HPDE6-E6E7 (cell line): ENCODE measurements around the gene TRIM34.
"Not testable (repeated sequence)": the region's sequence is repeated elsewhere in the genome, so short reads cannot be mapped to it uniquely, and the experiment has no call there.

Experiments
- DNase-seq: peaks from one replicate; pipeline ENCODE4 v3.0.0; 2011; ENCODE audit warnings: missing footprints; ENCODE audit errors: extremely low spot score

The TRIM34 gene

DNA sequence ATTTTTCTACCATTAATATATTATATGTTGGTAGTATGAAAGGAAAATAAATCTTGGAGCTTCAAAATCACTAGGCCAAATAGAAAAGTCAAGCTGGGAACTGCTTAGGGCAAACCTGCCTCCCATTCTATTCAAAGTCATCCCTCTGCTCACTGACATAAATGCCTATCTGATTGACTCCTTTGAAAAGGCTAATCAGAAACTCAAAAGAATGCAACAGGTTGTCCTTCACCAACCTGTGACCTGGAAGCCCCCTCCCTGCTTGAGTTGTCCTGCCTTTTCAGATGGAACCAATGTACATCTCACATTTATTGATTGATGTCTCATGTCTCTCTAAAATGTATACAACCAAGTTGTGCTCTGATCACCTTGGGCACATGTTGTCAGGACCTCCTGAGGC lies 3.2 kb upstream of the TRIM34 start:
- DNase-seq, result no peak

- no peak for DNase-seq
These were observed 2.0 kb upstream of the TRIM34 start for GRCh38 chr11:5622802-5623201.

- DNase-seq, result no peak
These were observed 480 bp downstream of the TRIM34 start for GRCh38 chr11:5625281-5625680.

GRCh38 chr11:5626196-5626595 lies 1.4 kb downstream of the TRIM34 start:
- DNase-seq, result peak; percentile 28

DNA sequence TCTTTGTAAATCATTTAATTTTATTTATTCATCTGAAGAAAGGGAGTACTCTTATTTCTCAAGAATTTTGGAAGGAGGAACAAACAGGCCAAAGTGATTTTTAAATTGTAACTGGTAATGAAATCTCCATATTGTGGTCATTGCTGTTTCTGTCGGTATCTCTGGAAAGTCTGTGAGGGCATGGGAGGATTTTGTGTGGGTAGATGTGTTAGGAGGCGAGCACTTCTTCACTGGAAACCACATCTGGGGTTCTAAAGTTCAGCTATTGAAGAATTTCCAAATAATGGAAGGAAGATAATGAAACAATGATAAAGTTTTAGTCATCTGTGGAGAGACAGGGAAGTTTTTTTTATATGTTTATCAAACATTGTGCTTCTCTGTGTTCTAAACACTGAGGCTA lies 6.6 kb downstream of the TRIM34 start:
- no peak for DNase-seq

GRCh38 chr11:5631969-5632635 lies 7.3 kb downstream of the TRIM34 start:
- no peak for DNase-seq

DNA sequence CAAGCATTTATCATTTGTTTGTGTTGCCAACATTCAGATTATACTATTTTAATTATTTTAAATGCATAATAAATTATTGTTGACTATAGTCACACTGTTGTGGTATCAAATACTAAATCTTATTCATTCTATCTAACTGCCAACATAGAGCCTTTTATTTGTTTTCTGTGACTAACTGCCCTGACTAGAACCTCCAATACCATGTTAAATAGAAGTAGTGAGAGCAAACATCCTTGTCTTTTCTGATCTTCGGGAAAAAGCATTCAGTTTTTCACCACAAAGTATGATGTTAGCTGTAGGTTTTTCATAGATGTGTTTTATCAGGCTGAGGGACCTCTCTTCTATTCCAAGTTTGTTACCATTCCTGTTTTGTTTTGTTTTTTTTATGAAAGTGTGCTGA lies 15.2 kb downstream of the TRIM34 start:
- no peak for DNase-seq

DNA sequence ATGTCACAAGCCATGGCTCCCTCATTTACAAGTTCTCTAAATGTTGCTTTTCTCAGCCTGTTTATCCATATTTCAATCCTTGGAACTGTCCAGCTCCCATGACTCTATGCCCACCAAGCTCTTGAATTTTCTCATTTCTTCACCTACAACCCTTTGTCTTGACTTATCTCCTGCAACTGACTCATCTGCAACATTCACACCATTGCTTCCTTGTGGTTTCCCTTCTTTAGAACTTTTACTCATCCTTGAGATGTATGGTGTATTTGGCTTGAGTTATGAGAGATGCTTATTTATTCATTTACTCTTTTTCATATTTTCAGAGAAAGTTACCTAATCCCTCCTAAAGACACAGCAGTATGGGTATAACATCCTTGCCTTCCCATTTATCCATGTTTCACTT lies 18.8 kb downstream of the TRIM34 start:
- DNase-seq, result no peak

GRCh38 chr11:5646139-5646538 lies 21.3 kb downstream of the TRIM34 start:
- DNase-seq, result no peak

- DNase-seq, result no peak
These were observed 30.7 kb downstream of the TRIM34 start for GRCh38 chr11:5655474-5655873.

DNA sequence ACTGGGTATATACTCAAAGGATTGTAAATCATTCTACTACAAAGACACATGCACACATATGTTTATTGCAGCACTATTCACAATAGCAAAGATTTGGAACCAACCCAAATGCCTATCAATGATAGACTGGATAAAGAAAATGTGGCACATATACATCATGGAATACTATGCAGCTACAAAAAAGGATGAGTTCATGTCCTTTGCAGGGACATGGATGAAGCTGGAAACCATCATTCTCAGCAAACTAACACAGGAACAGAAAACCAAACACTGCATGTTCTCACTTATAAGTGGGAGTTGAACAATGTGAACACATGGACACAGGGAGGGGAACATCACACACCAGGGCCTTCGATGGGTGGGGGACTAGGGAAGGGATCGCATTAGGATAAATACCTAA lies 32.2 kb downstream of the TRIM34 start:
- not testable (repeated sequence) for DNase-seq

DNA sequence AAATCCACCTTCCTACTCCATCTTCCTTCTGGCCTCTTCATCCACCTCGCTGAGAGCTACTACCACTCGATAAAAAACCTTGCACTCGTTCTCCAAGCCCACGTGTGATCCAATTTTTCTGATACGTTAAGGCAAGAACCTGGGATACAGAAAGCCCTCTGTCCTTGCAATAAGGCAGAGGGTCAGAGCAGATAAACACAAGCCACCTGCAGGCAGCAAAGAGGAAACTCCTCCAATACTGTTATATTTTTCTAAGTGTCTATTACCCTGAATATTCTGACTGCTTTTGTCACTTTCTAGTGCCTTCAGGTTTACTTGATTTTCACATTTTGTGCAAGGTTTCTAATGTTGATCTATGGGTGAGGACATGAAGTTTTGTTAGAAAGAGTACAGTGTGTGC lies 33.5 kb downstream of the TRIM34 start:
- no peak for DNase-seq

- DNase-seq, result no peak
These were observed 38.7 kb downstream of the TRIM34 start for GRCh38 chr11:5663511-5663910.

GRCh38 chr11:5665051-5665570 lies 40.3 kb downstream of the TRIM34 start:
- no peak for DNase-seq

DNA sequence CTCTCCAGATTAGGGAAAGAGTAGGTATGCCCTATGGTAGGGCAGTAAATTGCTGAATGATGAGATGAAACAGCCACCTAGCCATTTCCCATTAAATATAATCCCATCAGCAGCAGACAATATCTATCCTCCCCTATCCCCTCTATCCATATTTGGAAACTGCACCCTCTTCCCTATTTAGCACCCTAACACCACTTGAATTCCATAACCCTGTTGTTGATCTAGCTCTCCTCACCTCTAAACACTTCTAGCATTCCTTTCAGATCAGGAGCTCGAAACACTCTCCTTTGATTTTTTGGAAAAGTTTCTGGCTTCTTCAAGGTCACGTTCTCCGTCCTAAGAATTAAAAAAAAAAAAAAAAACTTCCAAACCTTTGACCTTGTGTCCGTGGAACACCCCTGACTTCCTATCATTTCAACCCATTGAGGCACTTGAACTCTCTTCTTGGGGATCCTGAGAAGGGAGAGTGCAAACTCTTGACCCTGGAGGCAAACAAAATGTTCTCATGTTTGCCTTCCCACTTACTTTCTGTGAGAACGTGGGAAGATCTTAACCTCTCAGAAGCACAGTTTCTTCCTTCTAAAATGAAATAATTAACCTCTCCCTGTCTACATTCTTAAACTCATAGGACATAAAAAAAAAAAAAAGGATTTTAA lies 41.1 kb downstream of the TRIM34 start:
- no peak for DNase-seq

GRCh38 chr11:5666402-5666793 lies 41.6 kb downstream of the TRIM34 start:
- no peak for DNase-seq

- no peak for DNase-seq
These were observed 47.0 kb downstream of the TRIM34 start for GRCh38 chr11:5671831-5672230.

DNA sequence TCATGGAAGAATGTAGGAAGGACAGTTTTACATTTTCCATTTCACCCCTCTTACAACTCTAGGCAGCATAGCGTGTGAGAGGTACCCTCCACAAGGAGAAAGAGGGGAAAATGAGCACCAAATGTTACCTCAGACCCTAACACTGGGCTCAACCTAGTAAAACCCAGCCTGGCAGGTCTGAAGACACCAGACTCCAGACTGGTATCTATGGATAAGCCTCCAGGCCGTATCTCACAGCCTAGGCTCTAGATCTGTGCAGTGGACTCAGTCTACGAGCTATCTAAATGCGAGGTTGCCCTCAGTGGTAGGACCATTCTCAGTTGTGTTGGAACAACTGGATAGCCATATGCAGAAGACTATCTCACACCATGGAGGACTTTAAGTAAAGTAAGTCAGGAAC lies 49.6 kb downstream of the TRIM34 start:
- no peak for DNase-seq

- no peak for DNase-seq
These were observed 55.0 kb downstream of the TRIM34 start for GRCh38 chr11:5679811-5680210.

- not testable (repeated sequence) for DNase-seq
These were observed 58.2 kb downstream of the TRIM34 start for GRCh38 chr11:5682890-5683441.

GRCh38 chr11:5683620-5684019 lies 58.8 kb downstream of the TRIM34 start:
- DNase-seq, result not testable (repeated sequence)

DNA sequence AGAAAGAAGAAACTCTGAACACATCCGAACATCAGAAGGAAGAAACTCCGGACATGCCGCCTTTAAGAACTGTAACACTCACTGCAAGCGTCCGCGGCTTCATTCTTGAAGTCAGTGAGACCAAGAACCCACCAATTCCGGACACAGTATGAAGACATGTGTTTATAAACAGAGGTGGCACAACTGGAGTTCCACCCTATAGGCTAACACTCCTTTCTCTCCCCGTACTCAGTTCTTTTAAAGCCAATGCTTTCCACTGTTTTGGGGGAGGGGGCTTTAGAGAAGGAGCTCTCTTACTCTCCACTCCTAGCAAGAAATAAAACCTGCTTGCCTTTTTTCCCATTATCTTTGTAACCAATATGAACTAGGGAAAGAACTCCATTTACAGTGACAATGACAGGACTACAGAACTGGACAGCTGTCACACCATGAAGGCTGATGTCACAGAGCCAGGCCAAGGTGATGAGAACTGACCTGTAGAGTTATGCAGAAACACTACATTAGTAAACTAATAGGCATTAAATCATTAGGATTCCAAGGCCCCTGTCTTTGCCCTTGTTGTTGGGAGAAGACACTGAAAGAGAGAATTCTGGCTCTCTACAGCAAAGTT lies 59.3 kb downstream of the TRIM34 start:
- DNase-seq, result no peak
